Dermis blood vessel endothelial cell (primary cell): ENCODE data around the gene DSC2. TPM values are rescaled to one million over a fixed set of nuclear protein-coding genes. Genes with fewer than 3 reads are reported as not detected.
"Not testable (repeated sequence)": the region's sequence is repeated elsewhere in the genome, so short reads cannot be mapped to it uniquely, and the experiment has no call there.

ENCODE experiments used
- DNase-seq: peaks from one replicate; pipeline ENCODE4 v3.0.0; 2010
- total RNA-seq: library from RNA; depleted of rRNA; stranded (reverse); fragments of >200 nt; gene quantifications from 2 replicates; pipeline ENCODE4 v1.2.3, GENCODE V29; 2014

The DSC2 gene
- total RNA-seq, 1 donor from 2014 or later = 0.17 TPM

DNA sequence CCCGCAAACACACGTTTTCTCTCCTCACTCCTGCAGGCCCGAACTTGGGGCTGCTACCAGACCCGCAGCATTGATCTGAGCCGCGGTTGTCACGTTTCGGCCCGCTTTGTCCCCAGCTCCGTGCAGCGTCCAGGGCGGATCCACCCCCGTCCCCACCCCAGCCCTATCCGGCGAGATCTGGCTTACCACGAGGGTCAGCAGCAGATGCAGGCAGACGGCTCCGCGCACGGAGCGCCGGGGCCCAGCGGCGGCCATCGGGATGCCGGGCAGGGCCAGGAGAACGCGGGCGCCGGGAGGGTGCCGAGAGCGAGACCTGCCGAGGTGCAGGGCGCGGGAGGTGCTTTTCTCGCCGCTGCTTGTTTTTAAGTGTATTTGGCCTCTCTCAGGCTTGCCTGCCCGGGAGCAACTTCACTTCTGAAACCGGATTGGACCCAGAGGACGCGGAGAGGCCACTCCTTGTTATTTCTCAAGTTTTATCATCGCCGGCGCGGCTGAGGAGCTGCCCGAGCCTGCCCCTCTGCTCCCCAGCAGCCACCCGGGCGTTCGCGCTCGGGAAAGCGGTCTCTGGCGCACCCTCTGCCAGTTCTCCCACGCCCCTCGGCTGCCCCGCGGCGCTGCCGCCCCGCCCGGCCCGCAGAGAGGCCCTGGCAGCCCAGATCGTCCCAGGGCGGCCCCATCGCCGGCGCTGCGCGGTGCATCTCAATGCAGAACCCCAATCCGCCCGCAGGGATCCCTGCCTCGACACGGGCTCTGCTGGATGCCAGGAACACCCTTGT, 59.6 kb downstream of the DSC2 start, which contains the start of gene DSC3:
DSC3 (minus strand) TSS at position 337 of the 776 bp plus-strand sequence; CDS start at position 255, 82 bp downstream.
- peak; percentile 5 for DNase-seq

- no peak for DNase-seq
Observed at GRCh38 chr18:31042084-31042405, 60.2 kb downstream of the DSC2 start.

GRCh38 chr18:31041271-31042083, 60.7 kb downstream of the DSC2 start:
- no peak for DNase-seq

GRCh38 chr18:31040686-31041270, 61.4 kb downstream of the DSC2 start:
- no peak for DNase-seq

- DNase-seq = no peak
Observed at GRCh38 chr18:31039426-31039825, 62.8 kb downstream of the DSC2 start.

- DNase-seq = not testable (repeated sequence)
Observed at GRCh38 chr18:31037686-31038085, 64.5 kb downstream of the DSC2 start.

DNA sequence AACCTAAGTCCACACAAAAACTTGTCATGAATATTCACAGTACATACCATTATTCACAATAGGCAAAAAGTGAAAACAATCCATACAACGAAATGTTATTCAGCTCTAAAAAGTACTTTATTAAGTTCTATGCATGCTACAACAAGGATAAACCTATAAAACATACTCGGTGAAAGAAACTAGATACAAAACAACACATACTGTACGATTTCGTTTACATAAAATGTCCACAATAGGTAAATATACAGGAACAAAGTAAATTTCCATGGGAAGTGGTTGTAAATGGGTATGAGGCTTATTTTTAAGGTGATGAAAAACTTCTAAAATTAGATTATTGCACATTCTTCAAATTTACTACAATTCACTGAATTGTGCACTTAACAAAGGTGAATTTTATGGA, 67.7 kb downstream of the DSC2 start:
- DNase-seq = no peak

GRCh38 chr18:31030574-31031278, 71.5 kb downstream of the DSC2 start:
- DNase-seq = no peak

- DNase-seq = no peak
Observed at GRCh38 chr18:31015715-31016434, 86.3 kb downstream of the DSC2 start.

DNA sequence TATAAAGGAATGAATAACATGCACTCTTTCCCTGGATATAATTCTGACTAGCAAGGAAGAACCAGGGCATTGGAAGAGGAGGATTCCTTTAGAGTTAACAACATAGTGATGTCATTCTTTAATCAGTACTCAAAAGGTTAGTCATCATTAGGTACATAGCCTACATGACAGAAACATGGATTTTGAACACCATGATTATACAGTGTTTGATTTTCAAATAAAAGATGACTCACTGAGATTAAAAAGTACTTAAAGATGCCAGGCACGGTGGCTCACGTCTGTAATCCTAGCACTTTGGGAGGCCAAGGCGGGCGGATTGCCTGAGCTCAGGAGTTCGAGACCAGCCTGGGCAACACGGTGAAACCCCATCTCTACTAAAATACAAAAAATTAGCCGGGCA, 90.8 kb downstream of the DSC2 start:
- not testable (repeated sequence) for DNase-seq

GRCh38 chr18:31010601-31011000, 91.6 kb downstream of the DSC2 start:
- no peak for DNase-seq

Other genes with a start within 250 kb of the DSC2 start
- gene DSC3, start 59.7 kb downstream of the DSC2 start, total RNA-seq = under 0.01 and 0.14 TPM in 2 replicates
- not detected in 2 replicates for gene DSC1, start 60.4 kb upstream of the DSC2 start, total RNA-seq
- not detected in 2 replicates for gene DSG1, start 215.7 kb upstream of the DSC2 start, total RNA-seq